ENCODE data around the gene SLITRK4. TPM values are rescaled to one million over a fixed set of nuclear protein-coding genes. Genes with fewer than 3 reads are reported as not detected.

The SLITRK4 gene
- total RNA-seq, 4 donors from 2014 or later = 0.42 to 1.9 (median 0.51) TPM

GRCh38 chrX:143601809-143602208, 34.1 kb downstream of the SLITRK4 start:
- DNase-seq (ENCODE audit: extremely low spot score) = no peak
- Histone ChIP-seq H3K27me3 (no peaks in the 10 kb centered on the region), H3K27ac (replicated peaks in 1 of 4) (no peak overlapping the region), H3K4me3 (no peak overlapping the region), H3K36me3 (no peaks in the 10 kb centered on the region), H3K9me3 (no peaks in the 10 kb centered on the region), H3K4me1 (no peaks in the 10 kb centered on the region)
- 82% methylated on average over 1 of the region's 1 CpG for WGBS
- TF ChIP-seq POLR2AphosphoS5 (IDR thresholded peaks at IDR 0.05) = no peak
- no peak for TF ChIP-seq POLR2A (IDR thresholded peaks at IDR 0.05; ENCODE audit: low read depth)
- no peak for TF ChIP-seq EP300 (IDR thresholded peaks at IDR 0.05)
- TF ChIP-seq CTCF (IDR thresholded peaks at IDR 0.05) = no peak
- intact Hi-C loops (cut with DNase I) = no loop called here

GRCh38 chrX:143581240-143581639, 54.7 kb downstream of the SLITRK4 start:
- Histone ChIP-seq H3K27ac (replicated peaks in 1 of 4) (no peak overlapping the region), H3K9me3 (peaks cover 0 to 4% (median 0%) of the 10 kb centered on the region in 4 donors), H3K27me3 (no peaks in the 10 kb centered on the region), H3K4me1 (no peaks in the 10 kb centered on the region), H3K4me3 (no peak overlapping the region), H3K36me3 (no peaks in the 10 kb centered on the region)
- intact Hi-C loops (cut with DNase I) = no loop called here
- WGBS = 80% methylated on average over 2 of the region's 2 CpGs
- TF ChIP-seq POLR2A (IDR thresholded peaks at IDR 0.05; ENCODE audit: low read depth) = no peak
- TF ChIP-seq EP300 (IDR thresholded peaks at IDR 0.05) = no peak
- TF ChIP-seq POLR2AphosphoS5 (IDR thresholded peaks at IDR 0.05) = no peak
- no peak for TF ChIP-seq CTCF (IDR thresholded peaks at IDR 0.05)
- no peak for DNase-seq (ENCODE audit: extremely low spot score)

- Histone ChIP-seq H3K9me3 (peaks cover 0 to 4% (median 0%) of the 10 kb centered on the region in 4 donors), H3K4me3 (no peak overlapping the region), H3K27ac (replicated peaks in 1 of 4) (no peak overlapping the region), H3K27me3 (no peaks in the 10 kb centered on the region), H3K36me3 (no peaks in the 10 kb centered on the region), H3K4me1 (no peaks in the 10 kb centered on the region)
- intact Hi-C loops (cut with DNase I) = no loop called here
- TF ChIP-seq CTCF (IDR thresholded peaks at IDR 0.05) = no peak
- no peak for TF ChIP-seq POLR2A (IDR thresholded peaks at IDR 0.05; ENCODE audit: low read depth)
- no peak for TF ChIP-seq POLR2AphosphoS5 (IDR thresholded peaks at IDR 0.05)
- no peak for TF ChIP-seq EP300 (IDR thresholded peaks at IDR 0.05)
- DNase-seq (ENCODE audit: extremely low spot score) = no peak
- 47% methylated on average over 2 of the region's 2 CpGs for WGBS
These were observed 55.6 kb downstream of the SLITRK4 start for GRCh38 chrX:143580266-143580665.

Other genes starting within 250 kb of the SLITRK4 start
- not detected for gene SPANXN3, start 118.6 kb downstream of the SLITRK4 start, total RNA-seq
- not detected for gene SPANXN2, start 84.7 kb upstream of the SLITRK4 start, total RNA-seq
- gene UBE2NL, start 248.0 kb upstream of the SLITRK4 start, total RNA-seq = not detected

Data from esophagus muscularis mucosa (tissue), 4 donors.